Jurkat, Clone E6-1 (cell line): ENCODE results near the gene PRDM7.

ENCODE experiments used
- DNase-seq: peaks from one replicate; pipeline ENCODE4 v3.0.0-alpha.2; 2011; ENCODE audit warnings: low read depth, low spot score
- H3K4me3 ChIP-seq: 2 replicates; pipeline ENCODE4 v1.5.1; 2011; ENCODE audit warnings: mild to moderate bottlenecking, low read length, control low read depth, moderate library complexity

PRDM7 gene

DNA sequence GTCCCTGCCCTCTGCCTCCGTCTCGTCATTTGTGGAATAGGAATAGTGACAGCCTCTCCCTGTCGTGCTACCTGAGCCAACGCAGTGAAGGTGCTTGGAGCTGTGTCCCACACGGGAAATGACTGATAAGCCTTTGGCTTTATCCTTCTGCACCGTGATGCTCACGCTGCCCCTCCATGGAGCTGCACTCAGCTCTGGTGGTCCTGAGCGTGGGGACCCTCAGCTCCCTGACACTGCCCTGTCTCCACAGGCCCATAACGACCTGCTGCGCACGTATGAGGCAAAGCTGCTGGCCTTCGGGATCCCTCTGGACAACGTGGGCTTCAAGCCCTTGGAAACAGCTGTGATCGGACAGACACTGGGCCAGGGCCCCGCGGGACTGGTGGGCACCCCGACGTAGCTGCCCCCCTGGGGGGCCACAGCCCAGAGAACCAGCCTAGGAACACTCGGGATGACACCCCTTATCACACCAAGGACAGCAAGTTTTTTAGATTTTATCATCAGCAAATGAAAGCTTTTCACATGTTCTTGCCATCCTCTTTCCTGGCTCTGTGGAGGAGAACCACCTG is 34.1 kb downstream of the PRDM7 start:
- H3K4me3 ChIP-seq = no peak overlapping the region
- no peak for DNase-seq

GRCh38 chr16:90041896-90042473 is 35.1 kb downstream of the PRDM7 start:
- H3K4me3 ChIP-seq = no peak overlapping the region
- DNase-seq = no peak

GRCh38 chr16:90040152-90041023 is 36.7 kb downstream of the PRDM7 start:
- no peak overlapping the region for H3K4me3 ChIP-seq
- no peak for DNase-seq

GRCh38 chr16:90037276-90037675 is 39.9 kb downstream of the PRDM7 start:
- no peak overlapping the region for H3K4me3 ChIP-seq
- no peak for DNase-seq

- H3K4me3 ChIP-seq = no peak overlapping the region
- DNase-seq = no peak
These were observed 41.2 kb downstream of the PRDM7 start for GRCh38 chr16:90035902-90036301.

- no peak for DNase-seq
These were observed 42.6 kb downstream of the PRDM7 start for GRCh38 chr16:90034504-90034903.

DNA sequence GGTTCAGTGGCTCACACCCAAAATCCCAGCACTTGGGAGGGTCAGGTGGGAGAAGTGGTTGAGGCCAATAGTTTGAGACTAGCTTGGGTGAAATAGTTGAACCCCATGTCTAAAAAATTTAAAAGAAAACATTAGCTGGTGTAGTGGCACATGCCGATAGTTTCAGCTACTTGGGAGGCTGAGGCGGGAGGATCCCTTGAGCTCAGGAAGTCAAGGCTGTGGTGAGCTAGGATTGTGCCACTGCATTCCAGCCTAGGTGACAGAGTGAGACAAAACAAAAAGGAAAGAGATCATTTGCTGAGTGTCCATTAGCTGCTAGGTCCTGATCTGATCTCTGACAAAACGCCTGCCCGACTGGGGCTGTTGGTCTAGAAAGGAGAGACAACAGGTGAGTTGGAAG is 43.7 kb downstream of the PRDM7 start:
- H3K4me3 ChIP-seq = no peak overlapping the region
- no peak for DNase-seq

More at GRCh38 chr16:90034504-90034903, 42.6 kb downstream of the PRDM7 start:
- no peak overlapping the region for H3K4me3 ChIP-seq

DNA sequence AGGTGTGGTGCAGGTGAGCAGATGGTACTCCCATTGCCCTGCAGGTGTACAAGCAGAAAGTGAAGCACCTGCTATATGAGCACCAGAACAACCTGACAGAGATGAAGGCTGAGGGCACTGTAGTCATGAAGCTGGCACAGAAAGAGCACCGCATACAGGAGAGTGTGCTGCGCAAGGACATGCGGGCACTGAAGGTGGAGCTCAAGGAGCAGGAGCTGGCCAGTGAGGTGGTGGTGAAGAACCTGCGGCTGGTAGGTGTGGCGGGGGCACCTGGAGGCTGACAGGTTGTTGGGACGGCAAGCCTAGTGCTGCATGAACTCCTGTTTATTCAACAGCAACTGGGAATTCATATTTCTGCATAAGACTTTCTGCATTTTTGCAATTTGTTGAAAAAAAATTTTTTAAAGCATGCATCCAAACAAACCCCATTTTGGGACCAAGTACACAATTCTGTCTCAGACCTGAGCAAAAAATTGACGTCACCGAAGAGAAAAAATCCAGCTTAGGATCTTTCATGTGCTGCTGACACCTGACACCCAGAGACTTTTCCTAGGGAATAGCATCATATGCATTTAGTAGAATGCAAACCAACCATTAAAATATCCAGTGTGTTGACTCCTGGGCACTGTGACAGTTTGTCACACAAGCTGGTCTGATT is 44.3 kb downstream of the PRDM7 start:
- H3K4me3 ChIP-seq = no peak overlapping the region
- no peak for DNase-seq

- no peak overlapping the region for H3K4me3 ChIP-seq
- no peak for DNase-seq
These were observed 45.0 kb downstream of the PRDM7 start for GRCh38 chr16:90031931-90032673.

DNA sequence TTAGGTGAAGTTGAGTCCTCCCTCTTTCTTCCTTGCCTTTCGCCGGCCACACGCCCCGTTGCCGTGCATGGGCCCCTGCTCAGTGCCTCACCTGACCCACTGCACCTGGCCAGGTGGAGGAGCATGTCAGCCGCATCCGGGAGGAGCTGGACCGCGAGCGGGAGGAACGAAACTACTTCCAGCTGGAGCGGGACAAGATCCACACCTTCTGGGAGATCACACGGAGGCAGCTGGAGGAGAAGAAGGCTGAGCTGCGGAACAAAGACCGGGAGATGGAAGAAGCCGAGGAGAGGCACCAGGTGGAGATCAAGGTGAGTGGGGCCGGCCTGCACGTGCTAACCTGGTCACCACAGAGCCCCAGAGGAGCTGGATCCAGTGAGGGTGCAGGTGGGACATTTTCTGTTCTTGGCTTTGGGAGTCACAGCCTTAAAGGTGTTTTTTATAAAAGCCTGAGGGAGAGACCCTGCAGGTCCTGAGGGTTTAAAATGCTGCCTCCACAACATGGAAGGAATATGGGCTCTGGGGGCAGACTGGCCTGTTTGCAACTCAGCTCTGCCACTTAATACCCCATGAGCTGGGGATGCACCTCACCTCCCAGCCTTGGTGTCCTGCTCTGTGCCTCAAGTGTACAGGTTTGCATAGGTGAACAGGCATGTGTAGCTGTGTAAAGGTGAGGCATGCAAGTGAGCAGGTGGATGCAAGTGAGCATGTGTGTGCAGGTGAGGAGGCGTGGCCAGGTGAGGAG is 45.8 kb downstream of the PRDM7 start:
- DNase-seq = no peak
- no peak overlapping the region for H3K4me3 ChIP-seq

GRCh38 chr16:90028985-90029384 is 48.1 kb downstream of the PRDM7 start:
- no peak for DNase-seq
- H3K4me3 ChIP-seq = no peak overlapping the region

GRCh38 chr16:90027611-90028010 is 49.5 kb downstream of the PRDM7 start:
- H3K4me3 ChIP-seq = no peak overlapping the region
- DNase-seq = no peak

DNA sequence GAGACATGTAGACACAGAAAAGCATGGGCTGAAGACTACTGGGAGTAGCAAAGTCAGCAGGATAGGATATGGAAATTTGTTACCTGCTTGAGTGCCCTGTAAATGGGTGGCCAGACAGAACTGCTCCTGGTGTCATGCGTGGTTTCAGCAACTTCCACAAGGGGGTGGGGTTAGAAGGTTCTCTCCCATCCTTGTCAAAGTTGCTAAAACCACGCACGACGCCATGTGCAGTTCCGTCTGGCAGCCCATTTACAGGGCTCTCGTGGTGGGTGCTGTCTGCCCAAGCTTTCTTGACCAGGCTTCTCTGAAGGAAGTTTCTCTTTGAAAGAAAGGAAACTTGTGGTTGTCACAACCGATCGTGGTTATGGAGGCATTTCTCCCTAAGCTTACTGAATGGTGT is 51.0 kb downstream of the PRDM7 start:
- no peak overlapping the region for H3K4me3 ChIP-seq
- no peak for DNase-seq

GRCh38 chr16:90023078-90023447 is 54.1 kb downstream of the PRDM7 start:
- H3K4me3 ChIP-seq = peak overlapping the region; percentile 65
- no peak for DNase-seq

GRCh38 chr16:90022209-90023077 is 54.7 kb downstream of the PRDM7 start:
- DNase-seq = peak; percentile 69
- H3K4me3 ChIP-seq = peak overlapping the region; percentile 65

DNA sequence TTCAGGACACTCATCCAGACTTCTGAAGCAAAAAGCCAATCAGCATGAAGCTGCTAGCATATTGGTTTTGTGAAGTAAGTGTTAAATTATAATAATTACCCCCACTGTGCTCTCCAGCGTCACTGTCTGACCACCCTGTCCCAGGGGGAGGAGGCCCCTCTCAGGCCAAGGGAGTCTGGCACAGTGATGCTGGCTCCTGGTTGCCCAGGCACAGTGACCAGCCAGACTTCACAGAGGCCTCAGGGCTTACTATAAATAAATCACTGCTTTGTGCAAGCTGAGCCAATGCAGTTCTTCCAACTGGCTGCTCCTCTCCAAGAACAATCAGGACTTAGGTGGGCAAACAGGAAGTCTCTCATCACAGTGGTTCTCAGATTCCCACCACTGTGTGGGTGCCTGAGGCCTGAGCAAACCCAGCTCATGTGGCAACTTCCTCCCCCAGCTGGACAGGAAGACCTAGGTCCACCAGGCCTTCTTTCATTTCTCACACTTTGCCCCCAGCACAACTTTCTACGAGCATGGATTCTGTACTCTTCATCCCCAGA is 56.2 kb downstream of the PRDM7 start:
- no peak for DNase-seq

GRCh38 chr16:90020260-90020837 is 56.8 kb downstream of the PRDM7 start:
- no peak for DNase-seq
- H3K4me3 ChIP-seq = peak overlapping the region; percentile 43

More for the DNA sequence above, 56.2 kb downstream of the PRDM7 start:
- H3K4me3 ChIP-seq = no peak overlapping the region
